WTC11 (cell line): ENCODE measurements around the gene LTBR. TPM values are rescaled to one million over a fixed set of nuclear protein-coding genes. Genes with fewer than 3 reads are reported as not detected.
A peak's percentile ranks its signal among the peaks of the same experiment; 100 is the strongest.

ENCODE experiments used
- ATAC-seq: fragments of 200-7000 bp; cut with Tn5 transposase; 2 replicates; pipeline ENCODE4 v1.10.0; 2021; ENCODE audit warnings: mild to moderate bottlenecking, moderate library complexity
- Bru-seq: library from RNA; stranded (reverse); fragments of 400-500 nt; gene quantifications from one replicate; lab custom pipeline; 2021; lab: Mats Ljungman, UMichigan
- CTCF ChIA-PET: fragments of 300-600 bp; sonication (Branson Sonifier 250); formaldehyde crosslinking; loops from one replicate; lab custom pipeline; 2021; ENCODE audit warnings: antibody characterized with exemption; lab: Charles Lee
- POLR2A ChIA-PET: fragments of 350-600 bp; sonication (Branson Sonifier 250); formaldehyde crosslinking; loops from one replicate; lab custom pipeline; 2021; ENCODE audit warnings: antibody characterized with exemption; lab: Charles Lee
- DNase-seq: peaks from one replicate; pipeline ENCODE4 v3.0.0; 2021; ENCODE audit warnings: low spot score
- H3K27ac Mint-ChIP-seq: 2 replicates; pipeline ENCODE4 v1.8.0; 2021; ENCODE audit warnings: mixed read lengths
- H3K27me3 Mint-ChIP-seq: 2 replicates; pipeline ENCODE4 v1.8.0; 2021; ENCODE audit warnings: low read depth, mild to moderate bottlenecking, moderate library complexity, mixed read lengths
- H3K36me3 Mint-ChIP-seq: 2 replicates; pipeline ENCODE4 v1.8.0; 2021; ENCODE audit warnings: mixed read lengths
- H3K4me1 Mint-ChIP-seq: 2 replicates; pipeline ENCODE4 v1.8.0; 2022; ENCODE audit warnings: mixed read lengths
- H3K4me3 Mint-ChIP-seq: 2 replicates; pipeline ENCODE4 v1.8.0; 2021; ENCODE audit warnings: mild to moderate bottlenecking, moderate library complexity, mixed read lengths
- H3K9me3 Mint-ChIP-seq: 2 replicates; pipeline ENCODE4 v1.8.0; 2021; ENCODE audit warnings: mixed read lengths
- ATF1 ChIP-seq: sonication (generic); formaldehyde crosslinking; IDR thresholded peaks from 2 replicates; pipeline ENCODE4 v1.8.1; 2023; ENCODE audit warnings: mild to moderate bottlenecking, moderate library complexity, missing genetic modification reagents
- CREM ChIP-seq: sonication (generic); formaldehyde crosslinking; IDR thresholded peaks from 2 replicates; pipeline ENCODE4 v1.8.1; 2022; ENCODE audit warnings: mild to moderate bottlenecking, missing genetic modification reagents, moderate library complexity
- ELF4 ChIP-seq: sonication (generic); formaldehyde crosslinking; IDR thresholded peaks from 2 replicates; pipeline ENCODE4 v1.8.1; 2022; ENCODE audit warnings: low read depth, mild to moderate bottlenecking, moderate library complexity, missing genetic modification reagents
- FOXK1 ChIP-seq: sonication (generic); formaldehyde crosslinking; IDR thresholded peaks from 2 replicates; pipeline ENCODE4 v1.8.0; 2022; ENCODE audit warnings: mild to moderate bottlenecking, moderate library complexity, missing genetic modification reagents
- FOXP1 ChIP-seq: sonication (generic); formaldehyde crosslinking; IDR thresholded peaks from 2 replicates; pipeline ENCODE4 v1.8.0; 2022; ENCODE audit warnings: missing genetic modification reagents, mild to moderate bottlenecking, moderate library complexity, borderline replicate concordance
- GABPB1 ChIP-seq: sonication (generic); formaldehyde crosslinking; IDR thresholded peaks from 2 replicates; pipeline ENCODE4 v1.8.1; 2023; ENCODE audit warnings: mild to moderate bottlenecking, missing genetic modification reagents
- GTF2I ChIP-seq: fragments of 250-450 bp; sonication (Bioruptor Pico); conservative IDR thresholded peaks from 2 replicates; pipeline ENCODE4 v1.4.0; 2021; ENCODE audit warnings: mild to moderate bottlenecking
- KAT7 ChIP-seq: sonication (generic); formaldehyde crosslinking; IDR thresholded peaks from 2 replicates; pipeline ENCODE4 v1.8.1; 2023; ENCODE audit warnings: missing genetic modification reagents, mild to moderate bottlenecking, borderline replicate concordance
- NFE2L1 ChIP-seq: sonication (generic); formaldehyde crosslinking; IDR thresholded peaks from 2 replicates; pipeline ENCODE4 v1.8.1; 2023; ENCODE audit warnings: missing genetic modification reagents
- RELA ChIP-seq: sonication (generic); formaldehyde crosslinking; IDR thresholded peaks from 2 replicates; pipeline ENCODE4 v1.8.1; 2022; ENCODE audit warnings: missing genetic modification reagents, mild to moderate bottlenecking, borderline replicate concordance
- TEAD4 ChIP-seq: sonication (generic); formaldehyde crosslinking; IDR thresholded peaks from 2 replicates; pipeline ENCODE4 v1.8.0; 2022; ENCODE audit warnings: mild to moderate bottlenecking, missing genetic modification reagents
- ZBTB21 ChIP-seq: sonication (generic); formaldehyde crosslinking; IDR thresholded peaks from 2 replicates; pipeline ENCODE4 v1.8.1; 2023; ENCODE audit warnings: mild to moderate bottlenecking, missing genetic modification reagents, borderline replicate concordance
- ZNF317 ChIP-seq: sonication (generic); formaldehyde crosslinking; IDR thresholded peaks from 2 replicates; pipeline ENCODE4 v1.8.1; 2023; ENCODE audit warnings: low read depth, mild to moderate bottlenecking, moderate library complexity, missing genetic modification reagents, borderline replicate concordance
- long read RNA-seq, 3 experiments: library from RNA in 1 of 3; library from capped mRNA in 1 of 3; library from polyadenylated mRNA in 1 of 3; unstranded in 2 of 3; stranded (forward) in 1 of 3; transcript quantifications; one replicate each; pipeline ENCODE4 v2.0.0, GENCODE V29; 2021
- total RNA-seq: library from RNA; stranded (reverse); gene quantifications from 3 replicates; pipeline ENCODE4 v1.2.3, GENCODE V29; 2021
- TF ChIP-seq, protein P1 (sequence below): sonication (generic); formaldehyde crosslinking; IDR thresholded peaks from 2 replicates; pipeline ENCODE4 v1.8.1; 2023; ENCODE audit warnings: mild to moderate bottlenecking, missing genetic modification reagents, moderate library complexity
- TF ChIP-seq, protein P2 (sequence below): sonication (generic); formaldehyde crosslinking; IDR thresholded peaks from 2 replicates; pipeline ENCODE4 v1.8.1; 2022; ENCODE audit warnings: missing genetic modification reagents, borderline replicate concordance
- TF ChIP-seq, protein P3 (sequence below): sonication (generic); formaldehyde crosslinking; IDR thresholded peaks from 2 replicates; pipeline ENCODE4 v1.8.1; 2023; ENCODE audit warnings: mild to moderate bottlenecking, moderate library complexity, missing genetic modification reagents
- TF ChIP-seq, protein P4 (sequence below): sonication (generic); formaldehyde crosslinking; IDR thresholded peaks from 2 replicates; pipeline ENCODE4 v1.8.1; 2022; ENCODE audit warnings: mild to moderate bottlenecking, missing genetic modification reagents, moderate library complexity, borderline replicate concordance
- TF ChIP-seq, protein P5 (sequence below): sonication (generic); formaldehyde crosslinking; IDR thresholded peaks from 2 replicates; pipeline ENCODE4 v1.8.0; 2022; ENCODE audit warnings: mild to moderate bottlenecking, missing genetic modification reagents
- TF ChIP-seq, protein P6 (sequence below): sonication (generic); formaldehyde crosslinking; IDR thresholded peaks from 2 replicates; pipeline ENCODE4 v1.8.0; 2022; ENCODE audit warnings: mild to moderate bottlenecking, missing genetic modification reagents
- TF ChIP-seq, protein P7 (sequence below): sonication (generic); formaldehyde crosslinking; IDR thresholded peaks from 2 replicates; pipeline ENCODE4 v1.8.1; 2022; ENCODE audit warnings: mild to moderate bottlenecking, moderate library complexity, missing genetic modification reagents
- TF ChIP-seq, protein P8 (sequence below): sonication (generic); formaldehyde crosslinking; IDR thresholded peaks from 2 replicates; pipeline ENCODE4 v1.8.0; 2022; ENCODE audit warnings: mild to moderate bottlenecking, missing genetic modification reagents

The LTBR gene
- 4.0 to 6.1 TPM (median 4.5 TPM) in 3 replicates for total RNA-seq
- percentile 37 among the genes with signal in this experiment for Bru-seq, nascent RNA
- long read RNA-seq, experiment 1, partial matches to known transcripts: 0 of 4 reads
- long read RNA-seq, experiment 1, other reads (novel, unspliced or antisense): 2 of 4 reads
- long read RNA-seq, experiment 2, partial matches to known transcripts: 1 of 6 reads
- long read RNA-seq, experiment 2, other reads (novel, unspliced or antisense): 4 of 6 reads
- long read RNA-seq, experiment 3, partial matches to known transcripts: 0 of 1 reads
- long read RNA-seq, experiment 3, other reads (novel, unspliced or antisense): 0 of 1 reads

DNA sequence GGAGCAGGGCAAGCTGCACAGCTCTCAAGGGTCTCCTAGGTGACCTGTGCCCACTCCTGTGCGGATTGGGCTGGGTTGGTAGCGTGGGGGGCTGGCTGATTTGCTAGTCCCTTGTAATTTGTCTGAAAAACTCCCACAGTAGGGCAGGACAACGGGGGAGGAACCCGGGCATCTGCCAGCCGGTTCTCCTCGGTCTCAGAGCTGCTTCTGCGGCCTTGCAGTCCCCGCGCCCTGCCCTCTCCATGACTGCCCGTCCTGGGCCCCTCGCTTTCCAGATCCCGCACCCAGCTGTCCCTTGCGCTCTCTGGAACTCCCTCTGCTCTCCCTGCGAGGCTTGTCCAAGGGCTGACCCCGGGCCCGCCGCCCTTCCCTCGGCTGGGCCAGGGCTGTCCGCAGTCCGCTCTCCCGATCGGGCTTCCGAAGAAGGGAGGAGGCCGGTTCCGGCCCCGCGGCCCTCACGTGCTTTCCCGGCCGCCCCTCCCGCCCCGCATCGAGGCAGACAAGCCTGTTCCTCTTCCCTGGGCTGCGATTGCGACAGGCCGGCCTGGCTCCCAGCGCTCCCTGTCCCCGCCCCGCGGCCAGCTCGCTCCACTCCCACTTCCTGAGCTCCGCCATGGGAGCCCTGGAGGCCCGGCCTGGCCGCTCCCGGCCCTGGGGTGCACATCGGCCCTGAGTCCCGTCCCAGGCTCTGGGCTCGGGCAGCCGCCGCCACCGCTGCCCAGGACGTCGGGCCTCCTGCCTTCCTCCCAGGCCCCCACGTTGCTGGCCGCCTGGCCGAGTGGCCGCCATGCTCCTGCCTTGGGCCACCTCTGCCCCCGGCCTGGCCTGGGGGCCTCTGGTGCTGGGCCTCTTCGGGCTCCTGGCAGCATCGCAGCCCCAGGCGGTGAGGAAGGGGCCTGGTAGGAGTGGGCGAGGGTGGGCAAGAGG lies at the start of gene LTBR:
LTBR (plus strand) TSS at position 591 of the 927 bp plus-strand sequence; CDS start at position 788, 197 bp downstream.
- H3K36me3 Mint-ChIP-seq: no peaks in the 10 kb centered on the region
- 0 out of 2 replicates have a peak within 1 kb of the TSS, but pooled peaks have one; percentile 16 for H3K4me3 Mint-ChIP-seq
- no peaks in the 10 kb centered on the region for H3K9me3 Mint-ChIP-seq
- H3K4me1 Mint-ChIP-seq: peaks cover 58% of the 10 kb centered on the region
- ATAC-seq (peak; percentile 68), DNase-seq (peak; percentile 78)
- POLR2A ChIA-PET: interaction anchor here (1.0 to 1.9 kb wide), 3 partner anchors 8 to 87 kb away, joined by 3 to 5 read pairs (median 4); partner anchors contain the start of genes SCNN1A and VAMP1
- peaks cover 38% of the 10 kb centered on the region for H3K27me3 Mint-ChIP-seq
- no peak within 1 kb of the TSS for H3K27ac Mint-ChIP-seq
- CTCF ChIA-PET: interaction anchor here (0.9 to 2.7 kb wide), 9 partner anchors 9 to 89 kb away, joined by 3 to 13 read pairs (median 5); partner anchors contain the start of gene VAMP1
- TF ChIP-seq ATF1 (CRISPR knock-in tag) (peak; percentile 49; the same call in 1 of the 2 replicates), FOXK1 (CRISPR knock-in tag) (no peak; the same call in 1 of the 2 replicates), GTF2I (no peak), ELF4 (CRISPR knock-in tag) (0 out of 2 replicates have a peak, but pooled peaks have one; percentile 78), TEAD4 (CRISPR knock-in tag) (no peak), ZNF317 (CRISPR knock-in tag) (peak; percentile 65), GABPB1 (CRISPR knock-in tag) (peak; percentile 89), CREM (CRISPR knock-in tag) (0 out of 2 replicates have a peak, but pooled peaks have one; percentile 49), ZBTB21 (CRISPR knock-in tag) (peak; percentile 42; the same call in 1 of the 2 replicates), NFE2L1 (CRISPR knock-in tag) (no peak), FOXP1 (CRISPR knock-in tag) (no peak; the same call in 1 of the 2 replicates), KAT7 (no peak), RELA (CRISPR knock-in tag) (no peak)
- TF ChIP-seq, protein P1, sequence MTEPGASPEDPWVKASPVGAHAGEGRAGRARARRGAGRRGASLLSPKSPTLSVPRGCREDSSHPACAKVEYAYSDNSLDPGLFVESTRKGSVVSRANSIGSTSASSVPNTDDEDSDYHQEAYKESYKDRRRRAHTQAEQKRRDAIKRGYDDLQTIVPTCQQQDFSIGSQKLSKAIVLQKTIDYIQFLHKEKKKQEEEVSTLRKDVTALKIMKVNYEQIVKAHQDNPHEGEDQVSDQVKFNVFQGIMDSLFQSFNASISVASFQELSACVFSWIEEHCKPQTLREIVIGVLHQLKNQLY: 0 out of 2 replicates have a peak, but pooled peaks have one; percentile 64
- TF ChIP-seq, protein P2, sequence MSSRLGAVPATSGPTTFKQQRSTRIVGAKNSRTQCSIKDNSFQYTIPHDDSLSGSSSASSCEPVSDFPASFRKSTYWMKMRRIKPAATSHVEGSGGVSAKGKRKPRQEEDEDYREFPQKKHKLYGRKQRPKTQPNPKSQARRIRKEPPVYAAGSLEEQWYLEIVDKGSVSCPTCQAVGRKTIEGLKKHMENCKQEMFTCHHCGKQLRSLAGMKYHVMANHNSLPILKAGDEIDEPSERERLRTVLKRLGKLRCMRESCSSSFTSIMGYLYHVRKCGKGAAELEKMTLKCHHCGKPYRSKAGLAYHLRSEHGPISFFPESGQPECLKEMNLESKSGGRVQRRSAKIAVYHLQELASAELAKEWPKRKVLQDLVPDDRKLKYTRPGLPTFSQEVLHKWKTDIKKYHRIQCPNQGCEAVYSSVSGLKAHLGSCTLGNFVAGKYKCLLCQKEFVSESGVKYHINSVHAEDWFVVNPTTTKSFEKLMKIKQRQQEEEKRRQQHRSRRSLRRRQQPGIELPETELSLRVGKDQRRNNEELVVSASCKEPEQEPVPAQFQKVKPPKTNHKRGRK (CRISPR knock-in tag): no peak
- TF ChIP-seq, protein P3, sequence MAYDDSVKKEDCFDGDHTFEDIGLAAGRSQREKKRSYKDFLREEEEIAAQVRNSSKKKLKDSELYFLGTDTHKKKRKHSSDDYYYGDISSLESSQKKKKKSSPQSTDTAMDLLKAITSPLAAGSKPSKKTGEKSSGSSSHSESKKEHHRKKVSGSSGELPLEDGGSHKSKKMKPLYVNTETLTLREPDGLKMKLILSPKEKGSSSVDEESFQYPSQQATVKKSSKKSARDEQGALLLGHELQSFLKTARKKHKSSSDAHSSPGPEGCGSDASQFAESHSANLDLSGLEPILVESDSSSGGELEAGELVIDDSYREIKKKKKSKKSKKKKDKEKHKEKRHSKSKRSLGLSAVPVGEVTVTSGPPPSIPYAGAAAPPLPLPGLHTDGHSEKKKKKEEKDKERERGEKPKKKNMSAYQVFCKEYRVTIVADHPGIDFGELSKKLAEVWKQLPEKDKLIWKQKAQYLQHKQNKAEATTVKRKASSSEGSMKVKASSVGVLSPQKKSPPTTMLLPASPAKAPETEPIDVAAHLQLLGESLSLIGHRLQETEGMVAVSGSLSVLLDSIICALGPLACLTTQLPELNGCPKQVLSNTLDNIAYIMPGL (CRISPR knock-in tag): peak; percentile 87
- TF ChIP-seq, protein P4, sequence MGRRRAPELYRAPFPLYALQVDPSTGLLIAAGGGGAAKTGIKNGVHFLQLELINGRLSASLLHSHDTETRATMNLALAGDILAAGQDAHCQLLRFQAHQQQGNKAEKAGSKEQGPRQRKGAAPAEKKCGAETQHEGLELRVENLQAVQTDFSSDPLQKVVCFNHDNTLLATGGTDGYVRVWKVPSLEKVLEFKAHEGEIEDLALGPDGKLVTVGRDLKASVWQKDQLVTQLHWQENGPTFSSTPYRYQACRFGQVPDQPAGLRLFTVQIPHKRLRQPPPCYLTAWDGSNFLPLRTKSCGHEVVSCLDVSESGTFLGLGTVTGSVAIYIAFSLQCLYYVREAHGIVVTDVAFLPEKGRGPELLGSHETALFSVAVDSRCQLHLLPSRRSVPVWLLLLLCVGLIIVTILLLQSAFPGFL (CRISPR knock-in tag): no peak
- TF ChIP-seq, protein P5, sequence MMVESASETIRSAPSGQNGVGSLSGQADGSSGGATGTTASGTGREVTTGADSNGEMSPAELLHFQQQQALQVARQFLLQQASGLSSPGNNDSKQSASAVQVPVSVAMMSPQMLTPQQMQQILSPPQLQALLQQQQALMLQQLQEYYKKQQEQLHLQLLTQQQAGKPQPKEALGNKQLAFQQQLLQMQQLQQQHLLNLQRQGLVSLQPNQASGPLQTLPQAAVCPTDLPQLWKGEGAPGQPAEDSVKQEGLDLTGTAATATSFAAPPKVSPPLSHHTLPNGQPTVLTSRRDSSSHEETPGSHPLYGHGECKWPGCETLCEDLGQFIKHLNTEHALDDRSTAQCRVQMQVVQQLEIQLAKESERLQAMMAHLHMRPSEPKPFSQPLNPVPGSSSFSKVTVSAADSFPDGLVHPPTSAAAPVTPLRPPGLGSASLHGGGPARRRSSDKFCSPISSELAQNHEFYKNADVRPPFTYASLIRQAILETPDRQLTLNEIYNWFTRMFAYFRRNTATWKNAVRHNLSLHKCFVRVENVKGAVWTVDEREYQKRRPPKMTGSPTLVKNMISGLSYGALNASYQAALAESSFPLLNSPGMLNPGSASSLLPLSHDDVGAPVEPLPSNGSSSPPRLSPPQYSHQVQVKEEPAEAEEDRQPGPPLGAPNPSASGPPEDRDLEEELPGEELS (CRISPR knock-in tag): 0 out of 2 replicates have a peak, but pooled peaks have one; percentile 35
- TF ChIP-seq, protein P6, sequence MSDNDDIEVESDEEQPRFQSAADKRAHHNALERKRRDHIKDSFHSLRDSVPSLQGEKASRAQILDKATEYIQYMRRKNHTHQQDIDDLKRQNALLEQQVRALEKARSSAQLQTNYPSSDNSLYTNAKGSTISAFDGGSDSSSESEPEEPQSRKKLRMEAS (CRISPR knock-in tag): peak; percentile 97
- TF ChIP-seq, protein P7, sequence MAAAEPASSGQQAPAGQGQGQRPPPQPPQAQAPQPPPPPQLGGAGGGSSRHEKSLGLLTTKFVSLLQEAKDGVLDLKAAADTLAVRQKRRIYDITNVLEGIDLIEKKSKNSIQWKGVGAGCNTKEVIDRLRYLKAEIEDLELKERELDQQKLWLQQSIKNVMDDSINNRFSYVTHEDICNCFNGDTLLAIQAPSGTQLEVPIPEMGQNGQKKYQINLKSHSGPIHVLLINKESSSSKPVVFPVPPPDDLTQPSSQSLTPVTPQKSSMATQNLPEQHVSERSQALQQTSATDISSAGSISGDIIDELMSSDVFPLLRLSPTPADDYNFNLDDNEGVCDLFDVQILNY: peak; percentile 63; the same call in 1 of the 2 replicates
- TF ChIP-seq, protein P8, sequence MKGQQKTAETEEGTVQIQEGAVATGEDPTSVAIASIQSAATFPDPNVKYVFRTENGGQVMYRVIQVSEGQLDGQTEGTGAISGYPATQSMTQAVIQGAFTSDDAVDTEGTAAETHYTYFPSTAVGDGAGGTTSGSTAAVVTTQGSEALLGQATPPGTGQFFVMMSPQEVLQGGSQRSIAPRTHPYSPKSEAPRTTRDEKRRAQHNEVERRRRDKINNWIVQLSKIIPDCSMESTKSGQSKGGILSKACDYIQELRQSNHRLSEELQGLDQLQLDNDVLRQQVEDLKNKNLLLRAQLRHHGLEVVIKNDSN (CRISPR knock-in tag): peak; percentile 85
